ENCODE results near the gene LSM5. TPM values are rescaled to one million over a fixed set of nuclear protein-coding genes. Genes with fewer than 3 reads are reported as not detected.
"Not testable (repeated sequence)": the region's sequence is repeated elsewhere in the genome, so short reads cannot be mapped to it uniquely, and the experiment has no call there.

The LSM5 gene
- total and polyA plus RNA-seq, 3 experiments from 2014 or later: 115 to 133 (median 130) TPM

- Histone ChIP-seq H3K27me3 (ENCODE audit: insufficient read depth, low read length, poor library complexity, severe bottlenecking) (no peaks in the 10 kb centered on the region), H3K36me3 (ENCODE audit: insufficient read depth, low read length) (no peaks in the 10 kb centered on the region), H3K4me3 (ENCODE audit: low read length) (no peak overlapping the region), H3K27ac (ENCODE audit: low read depth, low read length) (no peak overlapping the region), H3K9me3 (ENCODE audit: low read length) (no peaks in the 10 kb centered on the region), H3K4me1 (ENCODE audit: insufficient read depth, low read length) (no peaks in the 10 kb centered on the region)
- ChIA-PET POLR2A (no interaction called here), CTCF (no interaction called here)
- Mint-ChIP-seq H3K4me3 (no peak overlapping the region), H3K36me3 (no peaks in the 10 kb centered on the region), H3K27ac (no peak overlapping the region), H3K4me1 (no peaks in the 10 kb centered on the region), H3K27me3 (peaks cover 3 to 9% of the 10 kb centered on the region in 2 donors), H3K9me3 (no peaks in the 10 kb centered on the region)
- DNase-seq: no peak
Observed at GRCh38 chr7:32470871-32471270, 19.3 kb downstream of the LSM5 start.

- H3K27ac ChIP-seq (ENCODE audit: low read depth, low read length); POLR2A ChIA-PET; H3K4me1 Mint-ChIP-seq; H3K27ac Mint-ChIP-seq; H3K36me3 Mint-ChIP-seq; H3K9me3 ChIP-seq (ENCODE audit: low read length); H3K4me1 ChIP-seq (ENCODE audit: insufficient read depth, low read length); DNase-seq; H3K4me3 ChIP-seq (ENCODE audit: low read length); H3K36me3 ChIP-seq (ENCODE audit: insufficient read depth, low read length); H3K4me3 Mint-ChIP-seq; H3K27me3 ChIP-seq (ENCODE audit: insufficient read depth, low read length, poor library complexity, severe bottlenecking); CTCF ChIA-PET; H3K9me3 Mint-ChIP-seq; H3K27me3 Mint-ChIP-seq: not testable (repeated sequence)
Observed at GRCh38 chr7:32470004-32470403, 20.2 kb downstream of the LSM5 start.

DNA sequence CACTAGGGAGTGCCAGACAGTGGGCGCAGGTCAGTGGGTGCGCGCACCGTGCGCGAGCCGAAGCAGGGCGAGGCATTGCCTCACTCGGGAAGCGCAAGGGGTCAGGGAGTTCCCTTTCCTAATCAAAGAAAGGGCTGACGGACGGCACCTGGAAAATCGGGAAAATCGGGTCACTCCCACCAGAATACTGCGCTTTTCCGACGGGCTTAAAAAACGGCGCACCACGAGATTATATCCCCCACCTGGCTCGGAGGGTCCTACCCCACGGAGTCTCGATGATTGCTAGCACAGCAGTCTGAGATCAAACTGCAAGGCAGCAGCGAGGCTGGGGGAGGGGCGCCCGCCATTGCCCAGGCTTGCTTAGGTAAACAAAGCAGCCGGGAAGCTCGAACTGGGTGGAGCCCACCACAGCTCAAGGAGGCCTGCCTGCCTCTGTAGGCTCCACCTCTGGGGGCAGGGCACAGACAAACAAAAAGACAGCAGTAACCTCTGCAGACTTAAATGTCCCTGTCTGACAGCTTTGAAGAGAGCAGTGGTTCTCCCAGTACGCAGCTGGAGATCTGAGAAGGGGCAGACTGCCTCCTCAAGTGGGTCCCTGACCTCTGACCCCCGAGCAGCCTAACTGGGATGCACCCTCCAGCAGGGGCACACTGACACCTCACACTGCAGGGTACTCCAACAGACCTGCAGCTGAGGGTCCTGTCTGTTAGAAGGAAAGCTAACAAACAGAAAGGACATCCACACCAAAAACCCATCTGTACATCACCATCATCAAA is 25.4 kb downstream of the LSM5 start:
- POLR2A ChIA-PET; H3K4me3 Mint-ChIP-seq; H3K9me3 Mint-ChIP-seq; CTCF ChIA-PET; H3K4me3 ChIP-seq (ENCODE audit: low read length); H3K27ac ChIP-seq (ENCODE audit: low read depth, low read length); DNase-seq; H3K36me3 ChIP-seq (ENCODE audit: insufficient read depth, low read length); H3K4me1 Mint-ChIP-seq; H3K27ac Mint-ChIP-seq; H3K27me3 ChIP-seq (ENCODE audit: insufficient read depth, low read length, poor library complexity, severe bottlenecking); H3K4me1 ChIP-seq (ENCODE audit: insufficient read depth, low read length); H3K9me3 ChIP-seq (ENCODE audit: low read length); H3K36me3 Mint-ChIP-seq: not testable (repeated sequence)
- peaks cover 4 to 14% of the 10 kb centered on the region in 2 donors for H3K27me3 Mint-ChIP-seq

- no peaks in the 10 kb centered on the region for H3K4me1 Mint-ChIP-seq
- H3K9me3 Mint-ChIP-seq: no peaks in the 10 kb centered on the region
- no peak overlapping the region for H3K4me3 Mint-ChIP-seq
- POLR2A ChIA-PET: no interaction called here
- DNase-seq: no peak
- H3K4me1 ChIP-seq (ENCODE audit: insufficient read depth, low read length): no peaks in the 10 kb centered on the region
- H3K27ac Mint-ChIP-seq: no peak overlapping the region
- H3K36me3 Mint-ChIP-seq: no peaks in the 10 kb centered on the region
- CTCF ChIA-PET: no interaction called here
- no peaks in the 10 kb centered on the region for H3K27me3 ChIP-seq (ENCODE audit: insufficient read depth, low read length, poor library complexity, severe bottlenecking)
- H3K27ac ChIP-seq (ENCODE audit: low read depth, low read length): no peak overlapping the region
- H3K36me3 ChIP-seq (ENCODE audit: insufficient read depth, low read length): no peaks in the 10 kb centered on the region
- H3K4me3 ChIP-seq (ENCODE audit: low read length): no peak overlapping the region
- H3K27me3 Mint-ChIP-seq: peaks cover 11 to 21% of the 10 kb centered on the region in 2 donors
- no peaks in the 10 kb centered on the region for H3K9me3 ChIP-seq (ENCODE audit: low read length)
Observed at GRCh38 chr7:32462977-32463376, 27.2 kb downstream of the LSM5 start.

DNA sequence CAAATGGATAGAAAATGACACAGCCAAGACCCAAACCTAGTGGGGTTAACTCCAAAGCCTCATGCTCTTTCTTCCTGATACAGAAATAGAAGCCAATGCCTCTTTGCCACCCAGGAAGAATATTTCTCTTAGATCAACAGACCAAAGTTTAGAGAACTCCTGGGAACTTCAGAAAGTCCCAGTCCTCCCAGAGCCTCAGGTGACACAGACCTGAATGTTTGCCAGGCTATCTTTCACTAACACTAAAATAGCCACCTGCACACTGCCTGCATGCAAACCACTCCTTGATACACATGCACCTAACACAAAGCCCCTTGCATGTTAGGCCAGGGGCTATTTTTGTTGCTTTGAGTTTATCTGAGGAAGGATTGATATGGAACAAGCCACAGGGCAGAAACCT is 27.7 kb downstream of the LSM5 start:
- H3K27ac Mint-ChIP-seq: no peak overlapping the region
- no peak for DNase-seq
- Histone ChIP-seq H3K9me3 (ENCODE audit: low read length) (no peaks in the 10 kb centered on the region), H3K27ac (ENCODE audit: low read depth, low read length) (no peak overlapping the region), H3K4me3 (ENCODE audit: low read length) (no peak overlapping the region), H3K4me1 (ENCODE audit: insufficient read depth, low read length) (no peaks in the 10 kb centered on the region), H3K27me3 (ENCODE audit: insufficient read depth, low read length, poor library complexity, severe bottlenecking) (no peaks in the 10 kb centered on the region), H3K36me3 (ENCODE audit: insufficient read depth, low read length) (no peaks in the 10 kb centered on the region)
- H3K36me3 Mint-ChIP-seq: no peaks in the 10 kb centered on the region
- H3K9me3 Mint-ChIP-seq: no peaks in the 10 kb centered on the region
- no peak overlapping the region for H3K4me3 Mint-ChIP-seq
- H3K4me1 Mint-ChIP-seq: no peaks in the 10 kb centered on the region
- ChIA-PET CTCF (no interaction called here), POLR2A (no interaction called here)
- peaks cover 11 to 23% of the 10 kb centered on the region in 2 donors for H3K27me3 Mint-ChIP-seq

DNA sequence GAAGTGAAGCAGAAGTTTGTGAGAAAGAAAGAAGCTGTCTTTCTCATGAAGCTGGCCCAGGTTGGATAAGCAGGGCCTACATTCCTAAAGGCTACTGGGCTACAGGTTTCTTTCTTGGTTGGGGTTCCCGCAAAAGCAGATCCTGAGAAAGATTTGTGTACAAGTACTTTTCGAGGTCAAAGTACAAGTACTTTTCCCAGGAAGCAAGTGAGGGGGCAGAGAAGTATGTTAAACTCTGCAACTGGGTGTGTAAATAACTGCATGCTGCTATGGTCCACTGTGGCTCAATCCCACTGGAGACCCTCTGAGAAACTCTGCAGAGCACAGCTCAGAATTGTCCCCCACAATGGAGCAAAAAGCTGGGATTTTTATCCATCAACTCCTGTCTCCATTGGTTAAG is 28.7 kb downstream of the LSM5 start:
- ChIA-PET CTCF (no interaction called here), POLR2A (no interaction called here)
- Histone ChIP-seq H3K4me3 (ENCODE audit: low read length) (no peak overlapping the region), H3K9me3 (ENCODE audit: low read length) (no peaks in the 10 kb centered on the region), H3K27me3 (ENCODE audit: insufficient read depth, low read length, poor library complexity, severe bottlenecking) (no peaks in the 10 kb centered on the region), H3K27ac (ENCODE audit: low read depth, low read length) (no peak overlapping the region), H3K36me3 (ENCODE audit: insufficient read depth, low read length) (no peaks in the 10 kb centered on the region), H3K4me1 (ENCODE audit: insufficient read depth, low read length) (no peaks in the 10 kb centered on the region)
- Mint-ChIP-seq H3K27ac (no peak overlapping the region), H3K36me3 (no peaks in the 10 kb centered on the region), H3K27me3 (peaks cover 15 to 30% of the 10 kb centered on the region in 2 donors), H3K4me3 (no peak overlapping the region), H3K4me1 (no peaks in the 10 kb centered on the region), H3K9me3 (no peaks in the 10 kb centered on the region)
- DNase-seq: no peak

GRCh38 chr7:32459788-32460187 is 30.4 kb downstream of the LSM5 start:
- DNase-seq: no peak
- Mint-ChIP-seq H3K4me3 (no peak overlapping the region), H3K27ac (no peak overlapping the region), H3K9me3 (no peaks in the 10 kb centered on the region), H3K27me3 (peaks cover 15 to 33% of the 10 kb centered on the region in 2 donors), H3K4me1 (no peaks in the 10 kb centered on the region), H3K36me3 (no peaks in the 10 kb centered on the region)
- H3K27me3 ChIP-seq (ENCODE audit: insufficient read depth, low read length, poor library complexity, severe bottlenecking): no peaks in the 10 kb centered on the region
- ChIA-PET CTCF (no interaction called here), POLR2A (no interaction called here)
- no peak overlapping the region for H3K4me3 ChIP-seq (ENCODE audit: low read length)
- no peak overlapping the region for H3K27ac ChIP-seq (ENCODE audit: low read depth, low read length)
- no peaks in the 10 kb centered on the region for H3K4me1 ChIP-seq (ENCODE audit: insufficient read depth, low read length)
- no peaks in the 10 kb centered on the region for H3K36me3 ChIP-seq (ENCODE audit: insufficient read depth, low read length)
- no peaks in the 10 kb centered on the region for H3K9me3 ChIP-seq (ENCODE audit: low read length)

GRCh38 chr7:32458025-32458424 is 32.2 kb downstream of the LSM5 start:
- Mint-ChIP-seq H3K36me3 (no peaks in the 10 kb centered on the region), H3K27ac (no peak overlapping the region), H3K27me3 (peaks cover 16 to 50% of the 10 kb centered on the region in 2 donors), H3K4me1 (no peaks in the 10 kb centered on the region), H3K9me3 (no peaks in the 10 kb centered on the region), H3K4me3 (no peak overlapping the region)
- H3K36me3 ChIP-seq (ENCODE audit: insufficient read depth, low read length): no peaks in the 10 kb centered on the region
- H3K4me3 ChIP-seq (ENCODE audit: low read length): no peak overlapping the region
- POLR2A ChIA-PET: no interaction called here
- no peaks in the 10 kb centered on the region for H3K27me3 ChIP-seq (ENCODE audit: insufficient read depth, low read length, poor library complexity, severe bottlenecking)
- DNase-seq: no peak
- CTCF ChIA-PET: interaction anchor here (1.5 kb wide), 1 partner anchor 9 kb away, joined by 5 read pairs; no protein-coding TSS in a partner anchor
- H3K4me1 ChIP-seq (ENCODE audit: insufficient read depth, low read length): no peaks in the 10 kb centered on the region
- no peak overlapping the region for H3K27ac ChIP-seq (ENCODE audit: low read depth, low read length)
- H3K9me3 ChIP-seq (ENCODE audit: low read length): no peaks in the 10 kb centered on the region
